ENCODE results near the gene USP35.
A peak's percentile ranks its signal among the peaks of the same experiment; 100 is the strongest.

Gene USP35, protein sequence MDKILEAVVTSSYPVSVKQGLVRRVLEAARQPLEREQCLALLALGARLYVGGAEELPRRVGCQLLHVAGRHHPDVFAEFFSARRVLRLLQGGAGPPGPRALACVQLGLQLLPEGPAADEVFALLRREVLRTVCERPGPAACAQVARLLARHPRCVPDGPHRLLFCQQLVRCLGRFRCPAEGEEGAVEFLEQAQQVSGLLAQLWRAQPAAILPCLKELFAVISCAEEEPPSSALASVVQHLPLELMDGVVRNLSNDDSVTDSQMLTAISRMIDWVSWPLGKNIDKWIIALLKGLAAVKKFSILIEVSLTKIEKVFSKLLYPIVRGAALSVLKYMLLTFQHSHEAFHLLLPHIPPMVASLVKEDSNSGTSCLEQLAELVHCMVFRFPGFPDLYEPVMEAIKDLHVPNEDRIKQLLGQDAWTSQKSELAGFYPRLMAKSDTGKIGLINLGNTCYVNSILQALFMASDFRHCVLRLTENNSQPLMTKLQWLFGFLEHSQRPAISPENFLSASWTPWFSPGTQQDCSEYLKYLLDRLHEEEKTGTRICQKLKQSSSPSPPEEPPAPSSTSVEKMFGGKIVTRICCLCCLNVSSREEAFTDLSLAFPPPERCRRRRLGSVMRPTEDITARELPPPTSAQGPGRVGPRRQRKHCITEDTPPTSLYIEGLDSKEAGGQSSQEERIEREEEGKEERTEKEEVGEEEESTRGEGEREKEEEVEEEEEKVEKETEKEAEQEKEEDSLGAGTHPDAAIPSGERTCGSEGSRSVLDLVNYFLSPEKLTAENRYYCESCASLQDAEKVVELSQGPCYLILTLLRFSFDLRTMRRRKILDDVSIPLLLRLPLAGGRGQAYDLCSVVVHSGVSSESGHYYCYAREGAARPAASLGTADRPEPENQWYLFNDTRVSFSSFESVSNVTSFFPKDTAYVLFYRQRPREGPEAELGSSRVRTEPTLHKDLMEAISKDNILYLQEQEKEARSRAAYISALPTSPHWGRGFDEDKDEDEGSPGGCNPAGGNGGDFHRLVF

DNA sequence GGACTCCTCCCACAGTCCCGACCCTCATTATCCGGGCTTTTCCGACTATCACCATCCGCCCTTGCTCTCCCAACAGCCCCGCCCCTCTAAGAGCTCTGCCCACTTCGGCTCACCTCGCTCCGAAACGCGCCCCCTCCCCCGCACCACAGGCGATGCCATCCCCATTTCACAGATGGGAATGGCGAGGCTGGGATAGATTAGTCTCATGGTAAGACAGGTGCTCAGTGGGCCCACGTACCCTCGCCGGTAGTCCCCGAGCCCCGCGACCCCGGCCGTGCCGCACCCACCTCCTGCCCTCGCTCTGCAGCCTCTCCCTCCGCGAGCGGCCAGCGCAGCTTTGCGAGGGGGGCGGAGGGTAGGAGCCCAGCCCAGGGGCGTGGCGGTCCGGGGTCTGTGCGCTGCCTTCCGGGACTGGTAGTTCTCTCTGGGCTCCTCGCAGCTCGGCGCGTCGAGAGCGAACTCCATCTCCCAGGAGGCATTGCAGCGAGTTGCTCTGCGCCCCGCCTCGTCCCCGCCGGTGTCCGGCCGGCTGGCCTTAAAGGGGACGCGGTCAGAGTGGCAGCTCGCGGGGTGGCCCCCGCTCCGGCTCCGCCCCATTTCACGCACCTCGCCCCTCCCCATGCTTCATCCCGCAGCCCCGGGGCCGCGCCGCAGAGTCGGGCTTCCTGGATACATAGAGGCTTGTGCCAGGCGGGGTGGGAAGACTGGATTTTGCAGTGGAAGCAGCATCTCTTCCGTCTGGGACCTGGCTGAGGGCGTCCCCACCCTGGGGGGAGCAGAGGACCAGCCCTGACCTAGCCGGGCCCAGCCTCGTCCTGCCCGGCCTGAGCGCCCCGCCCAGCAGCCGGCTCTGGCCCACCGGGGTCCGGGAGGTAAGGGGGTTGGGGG lies at the start of gene USP35, which contains the start of gene KCTD21:
Gene USP35, plus strand, starts transcription at position 634 of the 888 bp plus-strand sequence. CDS start 7,327 bp downstream, outside the sequence.
Gene KCTD21, minus strand, starts transcription at position 341 of the 888 bp plus-strand sequence. CDS start 14,072 bp downstream, outside the sequence.
- peak; percentile 89 for DNase-seq

- peak; percentile 97 for DNase-seq
Measured at GRCh38 chr11:78139422-78140391, 49.0 kb upstream of the USP35 start, which contains the start of gene ALG8. TSS of gene ALG8 (minus strand) at chr11:78139626. CDS start at chr11:78139588, 38 bp downstream.

- no peak for DNase-seq
Measured at GRCh38 chr11:78140392-78141077, 48.2 kb upstream of the USP35 start.

DNA sequence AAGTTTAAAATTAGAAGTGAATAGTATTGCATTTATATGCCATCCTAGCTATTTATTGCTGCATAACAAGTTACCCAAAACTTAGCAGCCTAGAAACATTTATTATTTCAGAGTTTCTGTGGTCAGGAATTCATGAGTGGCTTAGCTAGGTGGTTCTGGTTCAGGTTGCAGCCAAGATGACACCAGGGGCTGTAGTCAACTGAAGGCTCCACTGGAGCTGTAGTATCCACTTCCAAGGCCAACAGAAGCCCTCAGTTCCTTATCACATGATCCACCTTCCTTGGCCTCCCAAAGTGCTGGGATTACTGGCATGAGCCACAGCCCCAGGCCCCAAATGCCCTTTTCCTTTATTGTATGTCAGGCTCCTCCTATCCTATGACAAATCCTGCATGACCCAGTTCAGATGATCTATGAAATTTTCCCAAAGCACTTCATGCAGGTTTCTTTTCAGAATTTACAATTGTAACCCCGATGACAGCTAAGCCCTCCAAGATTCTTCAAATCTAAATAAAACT lies 43.2 kb upstream of the USP35 start:
- no peak for DNase-seq

- DNase-seq: no peak
Measured at GRCh38 chr11:78147807-78148206, 40.9 kb upstream of the USP35 start.

- DNase-seq: no peak
Measured at GRCh38 chr11:78149646-78150045, 39.1 kb upstream of the USP35 start.

- no peak for DNase-seq
Measured at GRCh38 chr11:78150346-78150745, 38.4 kb upstream of the USP35 start.

GRCh38 chr11:78150754-78151153 lies 38.0 kb upstream of the USP35 start:
- no peak for DNase-seq

DNA sequence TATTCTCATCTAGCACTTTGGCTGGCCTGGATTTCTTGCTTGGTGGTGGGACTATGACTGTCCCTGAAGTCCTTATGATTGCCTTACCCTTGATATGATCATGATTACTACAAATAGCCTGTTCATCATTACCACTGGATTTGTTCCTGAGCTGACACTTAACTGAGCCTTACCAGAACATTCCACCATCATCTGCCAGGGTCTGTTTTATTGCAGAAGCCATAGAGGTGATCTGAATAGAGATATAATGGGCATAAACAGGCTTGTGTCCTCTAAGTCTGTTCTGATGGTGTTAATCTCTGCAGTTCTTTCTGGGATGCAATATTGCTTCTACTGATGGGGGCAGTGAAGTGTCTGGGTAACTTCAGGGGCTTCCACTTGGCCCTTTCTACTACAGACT lies 36.9 kb upstream of the USP35 start:
- no peak for DNase-seq

GRCh38 chr11:78156127-78156844 lies 32.4 kb upstream of the USP35 start:
- no peak for DNase-seq

DNA sequence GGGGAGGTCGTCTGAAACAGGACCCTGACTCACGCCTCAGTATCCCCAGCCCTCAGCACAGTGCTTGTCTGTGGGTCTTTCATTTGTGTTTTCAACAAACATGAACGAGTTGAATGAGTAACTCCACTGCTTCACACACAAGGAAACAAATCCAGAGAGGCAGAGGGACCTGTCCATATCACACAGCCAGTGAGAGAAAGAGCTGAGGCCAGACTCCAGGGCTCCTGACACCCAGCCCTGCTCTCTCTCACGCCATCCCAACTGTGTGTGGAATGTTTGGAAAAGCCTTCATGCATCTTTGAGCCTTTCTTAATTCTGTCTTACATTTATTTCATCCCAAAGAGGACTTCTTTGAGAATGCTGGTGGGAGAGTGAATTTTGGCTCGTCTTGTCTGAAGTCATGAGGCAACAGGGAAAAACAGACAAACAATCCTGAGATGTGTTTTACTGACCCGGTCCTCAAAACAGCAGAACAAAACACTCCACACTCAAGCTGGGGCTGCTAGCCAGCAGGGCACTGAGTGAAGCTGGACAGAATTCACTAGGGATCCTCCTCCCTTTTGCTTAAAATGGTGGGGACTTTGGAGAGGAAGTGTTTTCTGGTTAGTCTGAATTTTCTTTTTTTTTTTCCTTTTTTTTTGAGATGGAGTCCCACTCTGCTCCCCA lies 29.6 kb upstream of the USP35 start:
- no peak for DNase-seq

DNA sequence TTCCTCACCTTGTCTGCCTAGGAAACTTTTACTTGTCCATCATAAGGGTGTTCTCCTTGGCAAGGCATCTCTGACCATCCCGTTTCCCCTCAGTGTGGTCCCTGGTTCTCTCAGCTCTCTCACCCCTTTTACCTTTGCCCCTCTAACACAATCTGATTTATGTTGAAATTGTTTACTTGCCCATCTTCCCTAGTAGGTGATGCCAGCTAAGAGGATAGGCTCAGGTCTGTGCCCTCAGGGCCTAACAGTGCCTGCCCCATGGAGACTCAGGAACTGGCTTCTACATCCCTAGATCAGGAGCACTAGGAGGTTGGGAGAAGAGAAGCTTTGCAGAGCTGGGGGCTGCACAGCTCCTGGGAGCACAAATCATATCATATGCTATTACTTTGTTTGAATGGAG lies 28.2 kb upstream of the USP35 start:
- no peak for DNase-seq

- DNase-seq: no peak
Measured at GRCh38 chr11:78161346-78161745, 27.4 kb upstream of the USP35 start.

GRCh38 chr11:78161962-78162371 lies 26.8 kb upstream of the USP35 start:
- no peak for DNase-seq

DNA sequence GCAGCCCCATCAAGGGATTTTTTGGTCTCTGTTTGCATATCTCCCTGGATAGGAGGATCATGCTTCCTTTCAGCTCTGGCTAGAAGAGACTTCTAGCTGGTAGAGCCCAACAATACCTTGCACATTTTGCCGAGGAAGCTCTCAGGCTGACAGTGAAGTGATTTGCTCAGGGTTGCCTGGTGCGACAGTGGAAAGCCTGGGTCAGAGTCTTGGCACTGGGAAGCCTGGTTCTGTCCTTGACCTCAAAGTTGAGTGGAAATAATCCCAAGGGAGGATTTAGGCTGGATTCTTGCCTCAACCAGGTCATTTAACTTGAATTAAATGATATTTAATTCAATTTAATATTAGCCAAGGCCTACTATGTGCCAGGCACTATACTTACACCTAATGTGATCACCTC lies 24.9 kb upstream of the USP35 start:
- no peak for DNase-seq

DNA sequence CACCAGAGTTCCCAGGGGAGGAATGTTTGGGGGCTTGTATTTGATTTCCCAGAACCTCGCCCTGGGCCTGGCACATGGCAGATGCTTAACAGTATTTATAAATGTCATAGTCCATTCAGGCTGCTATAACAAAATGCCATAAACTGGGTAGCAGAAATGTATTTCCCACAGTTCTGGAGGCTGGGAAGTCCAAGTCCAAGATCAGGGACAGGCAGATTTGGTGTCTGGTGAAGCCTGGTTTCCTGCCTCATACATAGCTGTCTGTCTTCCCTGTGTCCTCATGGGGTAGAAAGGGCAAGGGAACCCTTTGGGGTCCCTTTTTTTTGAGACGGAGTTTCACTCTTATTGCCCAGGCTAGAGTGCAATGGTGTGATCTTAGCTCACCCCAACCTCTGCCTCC lies 24.2 kb upstream of the USP35 start:
- no peak for DNase-seq

- no peak for DNase-seq
Measured at GRCh38 chr11:78166855-78167469, 21.8 kb upstream of the USP35 start.
